CD4-positive, alpha-beta T cell treated with Interleukin-15 for 1 hour (primary cell): Measurements from ENCODE around the gene PFDN1.

Source experiments
- DNase-seq: peaks from one replicate; pipeline ENCODE4 v3.0.0-alpha.2; 2020

PFDN1 gene

GRCh38 chr5:140295414-140295813 is 7.5 kb downstream of the PFDN1 start:
- DNase-seq, result no peak

DNA sequence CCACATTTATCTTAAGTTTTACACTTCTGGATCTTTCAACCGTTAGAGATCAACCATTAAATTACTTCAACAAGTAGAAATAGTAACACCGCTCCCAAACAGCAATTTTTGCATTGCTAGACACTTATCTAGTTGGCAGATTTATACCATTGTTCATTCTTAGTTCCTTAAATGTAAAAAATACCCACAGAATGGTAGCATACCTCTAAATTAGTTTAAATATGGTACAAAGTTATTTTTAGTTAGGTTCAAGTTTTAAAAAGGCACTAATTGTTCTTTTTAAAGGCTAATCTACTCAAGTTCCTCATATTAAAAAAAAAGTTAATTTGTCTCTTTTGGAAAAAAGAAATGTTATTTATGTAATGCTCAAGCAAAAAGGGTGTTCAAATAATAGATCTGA is 8.1 kb downstream of the PFDN1 start:
- no peak for DNase-seq

- DNase-seq, result no peak
Measured at GRCh38 chr5:140293849-140294100, 9.1 kb downstream of the PFDN1 start.

GRCh38 chr5:140293091-140293848 is 9.6 kb downstream of the PFDN1 start:
- no peak for DNase-seq

- no peak for DNase-seq
Measured at GRCh38 chr5:140292212-140293036, 10.5 kb downstream of the PFDN1 start.

DNA sequence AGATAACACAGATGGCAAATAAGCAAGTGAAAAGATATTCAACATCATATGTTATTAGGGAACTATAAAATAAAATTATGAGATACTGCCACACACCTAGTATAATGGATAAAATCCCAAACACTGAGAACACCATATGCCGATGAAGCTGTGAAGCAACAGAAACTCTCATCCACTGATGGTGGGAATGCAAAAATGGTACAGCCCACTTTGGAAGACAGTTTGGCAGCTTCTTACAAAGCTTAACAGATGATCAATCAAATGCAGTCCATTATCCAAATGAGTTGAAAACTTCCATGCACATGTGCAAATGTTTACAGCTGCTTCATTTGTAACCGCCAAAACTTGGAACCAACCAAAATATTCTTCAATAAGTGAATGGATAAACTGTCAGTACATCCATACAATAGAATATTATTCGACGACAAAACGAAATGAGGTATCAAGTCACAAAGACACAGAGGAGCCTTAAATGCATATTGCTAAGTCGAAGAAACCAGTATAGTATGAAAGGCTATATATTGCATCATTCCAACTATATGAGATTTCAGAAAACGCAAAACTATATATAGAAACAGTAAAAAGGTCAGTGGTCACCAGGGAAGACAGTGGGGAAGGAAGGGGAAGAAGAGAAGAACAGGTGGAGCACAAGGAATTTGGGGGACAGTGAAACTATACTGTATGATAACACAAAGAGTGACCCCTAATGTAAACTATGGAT is 14.9 kb downstream of the PFDN1 start:
- no peak for DNase-seq

GRCh38 chr5:140286424-140286823 is 16.5 kb downstream of the PFDN1 start:
- no peak for DNase-seq

DNA sequence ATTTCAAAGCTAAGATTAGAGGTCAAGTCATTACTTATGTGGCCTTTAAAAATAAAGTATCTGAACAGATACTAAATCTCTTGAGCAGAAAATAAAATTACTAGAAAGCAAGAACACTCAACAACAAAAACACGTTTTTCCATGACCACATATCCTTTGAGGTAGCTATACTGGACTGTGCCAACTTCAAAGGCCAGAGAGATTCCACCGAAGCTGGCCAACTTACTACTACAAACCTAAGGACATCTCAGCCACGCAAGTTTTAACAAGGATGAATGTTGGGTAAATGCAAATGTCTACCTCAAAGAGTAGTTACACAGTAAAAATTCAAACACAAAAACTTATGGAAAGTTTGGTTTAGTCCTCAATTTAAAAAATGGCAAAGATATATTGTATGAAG is 18.9 kb downstream of the PFDN1 start:
- DNase-seq, result no peak

DNA sequence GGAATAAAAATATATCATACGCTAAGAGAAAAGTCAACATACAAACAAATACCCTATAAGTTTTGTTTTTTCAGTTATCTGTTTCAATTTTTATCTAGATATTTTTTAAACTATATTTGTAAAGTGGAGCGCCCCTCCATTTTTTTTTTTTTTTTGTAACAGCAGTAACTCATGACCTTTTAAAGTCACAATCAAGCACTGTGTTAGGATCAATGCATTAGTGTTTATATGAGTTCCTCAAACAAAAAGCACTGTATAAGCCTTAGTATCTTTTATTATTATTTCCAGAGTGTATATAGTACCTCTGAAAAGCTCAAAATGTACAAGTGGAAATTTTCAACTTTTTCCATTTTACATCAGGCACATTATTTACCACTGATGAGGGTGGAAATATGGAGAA is 20.6 kb downstream of the PFDN1 start:
- DNase-seq, result no peak

DNA sequence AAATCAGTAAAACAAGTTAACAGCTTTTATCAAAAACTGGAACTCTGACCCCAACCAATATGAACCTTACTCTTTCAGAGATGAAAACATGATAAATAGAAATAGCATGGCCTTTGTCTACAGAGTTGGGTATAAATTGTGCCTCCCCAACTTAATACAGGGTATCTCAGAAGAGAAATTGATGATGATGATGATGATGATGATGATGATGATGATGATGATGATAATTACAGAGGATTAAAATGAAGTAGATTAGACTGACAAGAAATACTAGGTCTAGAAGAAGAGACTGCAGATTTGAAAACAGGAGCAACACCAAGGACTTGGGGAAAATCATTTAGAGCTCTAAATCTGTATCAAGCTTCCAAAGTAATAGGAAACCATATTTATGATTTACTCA is 27.1 kb downstream of the PFDN1 start:
- DNase-seq, result no peak

DNA sequence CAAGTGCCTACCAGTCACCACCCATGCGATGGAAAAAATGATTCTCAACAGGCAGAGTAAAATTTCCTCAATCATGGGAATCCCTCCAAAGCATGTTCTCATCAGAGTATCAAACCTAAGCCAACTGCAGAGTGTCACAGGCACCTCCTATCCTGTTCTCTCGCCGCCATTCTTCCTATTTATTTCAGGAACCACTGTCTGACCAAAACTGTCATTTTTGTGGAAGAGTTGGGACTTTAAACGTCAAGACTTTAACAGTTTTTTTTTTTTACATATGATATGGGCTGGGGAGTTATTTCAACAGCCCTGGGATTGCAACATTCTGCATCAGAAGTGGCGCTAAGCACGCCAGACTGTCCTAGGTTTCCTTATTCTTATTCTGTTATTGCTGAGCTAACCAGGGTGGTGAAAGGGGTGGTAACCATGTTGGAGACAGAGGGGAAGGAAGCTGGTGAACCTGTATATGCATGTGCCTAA is 29.5 kb downstream of the PFDN1 start:
- peak; percentile 53 for DNase-seq

DNA sequence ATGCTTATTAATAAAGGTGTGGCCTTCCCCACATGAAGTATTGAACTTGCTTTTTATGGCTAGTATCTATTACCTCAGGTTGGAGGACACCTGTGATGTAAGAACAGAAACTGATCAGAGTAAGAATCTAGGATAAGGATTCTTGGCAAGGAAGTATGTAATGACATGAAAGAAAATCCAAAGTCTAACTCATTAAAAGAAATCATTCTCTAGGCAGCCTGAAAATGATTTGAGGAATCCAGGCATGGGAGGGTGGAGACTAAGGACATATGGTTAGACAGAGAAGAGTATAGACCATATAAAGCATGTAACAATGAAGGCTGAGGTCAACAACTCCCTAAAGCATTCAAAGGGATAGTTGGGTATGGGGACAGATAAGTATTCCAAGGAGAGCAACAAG is 32.9 kb downstream of the PFDN1 start:
- DNase-seq, result no peak

- no peak for DNase-seq
Measured at GRCh38 chr5:140267559-140268018, 35.3 kb downstream of the PFDN1 start.

- no peak for DNase-seq
Measured at GRCh38 chr5:140267201-140267540, 35.7 kb downstream of the PFDN1 start.

DNA sequence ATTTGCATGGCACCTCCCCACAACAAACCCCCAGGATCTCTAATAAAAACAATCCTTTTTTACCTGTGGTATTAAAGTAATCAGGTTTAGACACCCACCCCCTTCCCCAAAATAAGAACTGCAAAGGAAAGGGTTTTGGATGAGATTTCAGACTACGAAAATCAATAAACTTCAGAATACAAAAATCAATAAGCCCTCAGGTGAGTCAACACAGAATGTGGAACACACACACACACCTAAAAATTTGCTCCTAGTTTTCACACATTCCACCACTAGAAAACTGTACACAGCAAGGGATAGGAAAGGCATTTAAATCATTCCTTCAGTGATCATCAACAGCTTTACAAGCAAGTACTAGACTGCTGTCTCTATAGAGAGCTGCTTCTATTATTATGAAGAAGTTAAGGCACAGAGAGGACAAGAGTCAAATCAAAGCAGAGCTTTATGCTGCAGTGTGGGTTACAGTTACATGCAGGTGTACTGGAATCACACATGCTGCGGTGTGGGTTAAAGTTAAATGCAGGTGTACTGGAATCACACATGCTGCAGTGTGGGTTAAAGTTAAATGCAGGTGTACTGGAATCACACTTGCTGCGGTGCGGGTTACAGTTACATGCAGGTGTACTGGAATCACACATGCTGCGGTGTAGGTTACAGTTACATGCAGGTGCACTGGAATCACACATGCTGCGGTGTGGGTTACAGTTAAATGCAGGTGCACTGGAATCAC is 36.3 kb downstream of the PFDN1 start:
- no peak for DNase-seq

DNA sequence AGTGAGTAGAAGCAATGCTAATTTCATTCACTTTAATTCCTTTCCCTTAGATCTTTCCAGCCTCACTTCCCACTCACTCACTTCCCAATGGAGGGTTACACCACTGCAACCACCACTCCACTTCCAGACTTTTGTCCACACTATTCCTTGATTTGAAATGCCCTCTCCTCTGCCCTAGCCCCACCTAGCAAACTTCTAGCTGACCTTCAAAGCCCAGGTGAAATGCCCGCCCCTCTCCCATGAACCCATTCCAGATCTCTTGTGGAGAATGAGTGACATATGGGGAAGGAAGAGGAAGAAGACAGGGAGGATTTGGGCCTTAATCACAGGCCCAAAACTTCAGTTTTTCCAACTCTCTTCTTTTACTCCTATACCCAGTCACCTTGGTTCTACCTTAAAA is 37.1 kb downstream of the PFDN1 start:
- DNase-seq, result no peak

DNA sequence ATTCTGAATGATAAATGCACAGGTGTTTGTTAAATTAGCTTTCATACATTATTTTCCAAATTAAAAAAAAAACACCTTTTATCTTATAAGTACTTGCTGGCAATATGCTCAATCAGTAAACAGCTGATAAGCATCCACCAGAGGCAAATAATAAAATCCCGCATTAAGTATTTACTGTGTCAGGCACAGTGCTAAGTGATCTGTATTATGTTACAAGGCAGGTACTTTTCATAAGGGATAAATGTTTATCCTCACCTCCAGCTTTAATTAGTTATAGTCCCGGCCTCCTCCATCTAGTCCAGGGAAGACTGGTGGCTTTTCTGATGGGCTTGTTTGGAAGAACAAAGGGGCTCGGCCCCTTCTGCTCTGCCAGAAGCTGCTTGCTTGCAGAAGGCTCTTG is 40.1 kb downstream of the PFDN1 start:
- DNase-seq, result no peak

DNA sequence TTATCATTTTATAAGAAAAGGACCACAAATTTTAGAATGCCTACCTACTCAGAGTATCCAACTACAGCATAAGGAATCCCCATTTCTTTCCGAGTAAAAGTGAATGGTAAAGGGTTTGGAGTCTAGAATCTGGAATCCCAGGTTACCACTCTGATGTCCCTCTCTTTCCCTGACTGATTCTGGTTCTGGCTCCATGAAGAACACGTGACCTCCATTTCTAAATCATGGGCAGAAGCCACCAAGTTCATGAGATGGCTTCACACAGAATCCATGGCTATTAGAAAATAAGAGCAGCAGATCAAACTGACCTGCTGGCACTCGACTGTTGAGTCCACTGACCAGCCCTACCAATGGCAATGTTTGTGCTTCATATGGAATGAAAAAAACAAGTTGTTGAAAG is 40.7 kb downstream of the PFDN1 start:
- DNase-seq, result no peak

- DNase-seq, result peak; percentile 80
Measured at GRCh38 chr5:140261403-140262171, 41.3 kb downstream of the PFDN1 start.

- no peak for DNase-seq
Measured at GRCh38 chr5:140260089-140260656, 42.7 kb downstream of the PFDN1 start.

DNA sequence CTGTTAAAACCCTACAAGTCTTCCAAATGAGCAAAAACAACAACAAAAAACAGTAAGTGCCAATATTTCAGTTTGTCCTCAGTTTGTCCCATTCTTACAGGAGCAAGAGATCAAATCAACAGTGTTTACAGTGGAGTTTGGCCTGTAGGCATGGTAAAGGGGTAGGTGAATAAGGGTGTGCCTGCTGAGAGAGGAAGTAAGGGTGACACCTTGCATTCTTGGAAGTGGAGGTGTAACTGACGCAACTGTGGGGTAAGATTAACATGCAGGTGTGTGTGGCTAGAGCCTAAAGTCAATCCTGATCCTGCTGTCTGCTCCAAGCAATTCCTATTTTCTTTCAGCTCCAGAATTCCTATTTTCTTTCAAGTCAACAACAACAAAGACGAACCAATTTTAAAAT is 43.4 kb downstream of the PFDN1 start:
- DNase-seq, result peak; percentile 29

DNA sequence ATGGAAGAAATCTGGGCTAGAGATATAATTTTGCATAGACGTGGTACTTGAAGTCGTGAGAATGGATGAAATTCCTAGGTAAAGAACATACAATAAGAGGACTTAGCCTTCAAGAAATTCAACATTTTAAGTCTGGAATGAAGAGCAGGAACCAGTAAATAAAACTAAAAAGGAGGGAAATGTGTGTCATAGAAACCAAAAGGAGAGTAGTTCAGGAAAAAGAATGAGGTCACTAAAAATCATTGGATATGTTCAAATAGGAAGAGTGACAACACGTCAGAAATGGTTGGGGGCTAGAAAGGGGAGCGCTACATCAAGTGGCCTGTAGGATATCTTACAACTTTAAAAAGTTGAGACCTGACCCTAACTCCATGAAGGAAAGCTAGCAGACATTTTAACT is 44.0 kb downstream of the PFDN1 start:
- no peak for DNase-seq
